Right renal cortex interstitium (tissue), 3 donors: ENCODE measurements around the gene KAZN. TPM values are rescaled to one million over a fixed set of nuclear protein-coding genes. Genes with fewer than 3 reads are reported as not detected.

Experiments used
- DNase-seq, 3 donors: peaks; one replicate each; pipeline ENCODE4 v3.0.0-alpha.2; 2013; ENCODE audit warnings: low read depth in 3 of 3, low spot score in 2 of 3
- polyA plus RNA-seq, 3 donors: library from polyadenylated mRNA; unstranded; fragments of 120-200 nt; gene quantifications; one replicate each; pipeline ENCODE4 v1.2.1, GENCODE V29; 2013; ENCODE audit not compliant: insufficient read length in 3 of 3

Gene KAZN
- polyA plus RNA-seq, 3 donors, result 31.1 to 37.0 (median 31.5) TPM

DNA sequence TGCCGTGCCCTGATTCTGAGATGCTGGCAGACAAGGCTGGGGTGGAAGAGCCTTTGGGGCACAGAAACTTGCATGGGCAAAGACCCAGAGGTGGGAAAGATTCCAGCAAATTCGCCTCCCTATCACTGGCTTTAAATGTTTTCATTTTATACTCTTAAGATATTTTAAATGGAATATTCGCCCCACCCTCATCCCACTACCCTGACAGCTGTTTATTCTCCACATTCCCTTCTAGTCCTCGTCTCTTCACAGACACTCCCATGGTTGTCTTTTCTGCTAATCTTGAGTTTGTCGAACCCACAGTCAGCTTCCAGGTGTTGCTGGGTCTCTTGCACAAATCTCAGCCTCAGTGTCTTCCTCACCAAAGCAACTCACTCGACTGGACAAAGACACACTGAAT is 245.0 kb downstream of the KAZN start:
- DNase-seq, result no peak

DNA sequence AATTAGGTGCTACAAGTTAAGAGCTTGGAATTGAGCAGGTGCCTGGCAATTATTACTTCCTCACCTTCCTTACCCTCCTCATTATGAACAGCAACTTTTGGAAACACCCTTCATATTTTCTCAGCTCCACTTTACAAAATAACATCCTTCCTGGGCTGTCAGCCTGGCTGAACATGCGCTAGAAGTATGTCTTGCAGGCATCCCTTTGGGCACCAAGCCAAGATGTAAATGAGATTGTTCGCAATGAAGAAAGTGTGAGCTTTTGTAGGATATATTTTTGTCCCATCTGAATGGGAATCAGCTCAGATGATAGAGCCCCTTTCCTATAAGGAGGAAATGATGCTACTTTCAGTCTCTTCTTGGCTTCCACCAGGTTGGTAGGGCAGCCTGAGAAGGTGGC is 245.9 kb downstream of the KAZN start:
- no peak for DNase-seq

DNA sequence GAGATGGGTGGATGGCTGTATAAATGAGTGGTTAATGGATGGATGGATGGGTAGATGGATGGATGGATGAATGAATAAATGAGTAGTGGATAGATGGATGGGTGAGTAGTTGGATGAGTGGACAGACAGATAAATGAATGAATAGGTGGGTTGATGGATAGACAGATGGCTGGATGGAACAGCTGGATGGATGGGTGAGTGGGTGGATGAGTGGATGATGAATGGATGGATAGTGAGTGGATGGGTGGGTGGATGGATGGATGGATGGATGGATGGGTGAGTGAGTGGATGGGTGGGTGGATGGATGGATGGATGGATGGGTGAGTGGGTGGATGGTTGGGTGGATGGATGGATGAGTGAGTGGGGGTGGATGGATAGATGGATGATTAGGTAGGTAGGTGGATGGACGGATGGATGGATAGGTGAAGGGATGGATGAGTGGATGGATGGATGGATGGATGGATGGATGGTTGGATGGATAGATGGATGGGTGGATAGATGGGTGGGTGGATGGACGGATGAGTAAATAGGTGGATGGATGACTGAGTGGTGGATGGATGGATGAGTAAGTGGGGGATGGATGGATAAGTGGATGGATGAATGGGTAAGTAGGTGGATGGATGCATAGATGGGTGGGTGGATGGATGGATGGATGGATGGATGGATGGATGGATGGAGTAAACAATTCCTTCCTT is 246.6 kb downstream of the KAZN start:
- no peak for DNase-seq

DNA sequence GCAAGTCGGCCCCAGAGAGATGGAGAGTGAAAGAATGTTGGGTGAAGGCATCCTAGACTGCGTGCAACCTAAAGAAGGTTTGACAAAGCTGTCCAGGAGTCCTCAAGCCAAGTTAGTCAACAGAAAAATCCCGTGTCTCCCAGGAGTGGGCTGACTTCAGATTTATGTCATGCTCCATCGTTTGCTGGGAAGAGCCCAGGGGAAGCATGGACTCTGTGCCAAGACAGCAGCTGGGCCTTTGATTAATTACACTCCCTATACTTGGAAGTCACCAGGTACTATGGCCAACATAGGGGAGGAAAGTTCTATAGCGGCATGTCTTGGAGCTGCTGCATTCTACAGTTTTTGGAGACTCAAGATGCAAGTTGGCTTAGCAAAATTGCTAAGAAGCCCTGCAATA is 247.4 kb downstream of the KAZN start:
- DNase-seq, result no peak

- DNase-seq, result no peak
Observed at GRCh38 chr1:14846688-14847087, 248.2 kb downstream of the KAZN start.

- DNase-seq, result no peak
Observed at GRCh38 chr1:14848203-14848602, 249.7 kb downstream of the KAZN start.

DNA sequence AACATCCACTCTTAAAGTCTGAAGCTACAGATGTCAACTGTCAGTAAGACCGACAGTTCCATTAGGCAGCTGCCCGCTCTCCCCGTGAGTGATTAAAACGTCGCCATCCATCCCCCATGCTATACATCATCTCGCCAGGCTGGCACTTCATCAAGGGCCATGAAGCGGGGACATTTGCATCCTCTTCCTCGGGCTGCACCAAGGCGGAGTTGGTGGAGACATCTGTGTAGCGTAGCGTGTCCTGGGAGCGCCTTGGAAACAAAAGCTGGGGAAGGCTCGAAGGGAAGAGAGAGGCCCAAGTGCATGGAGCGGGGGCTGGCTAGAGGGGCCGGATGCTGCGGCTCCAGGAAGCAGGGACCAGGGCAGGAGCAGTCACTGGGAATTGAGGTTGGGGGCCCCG is 250.1 kb downstream of the KAZN start:
- peak; percentile 31 to 56 (median 48) for DNase-seq

DNA sequence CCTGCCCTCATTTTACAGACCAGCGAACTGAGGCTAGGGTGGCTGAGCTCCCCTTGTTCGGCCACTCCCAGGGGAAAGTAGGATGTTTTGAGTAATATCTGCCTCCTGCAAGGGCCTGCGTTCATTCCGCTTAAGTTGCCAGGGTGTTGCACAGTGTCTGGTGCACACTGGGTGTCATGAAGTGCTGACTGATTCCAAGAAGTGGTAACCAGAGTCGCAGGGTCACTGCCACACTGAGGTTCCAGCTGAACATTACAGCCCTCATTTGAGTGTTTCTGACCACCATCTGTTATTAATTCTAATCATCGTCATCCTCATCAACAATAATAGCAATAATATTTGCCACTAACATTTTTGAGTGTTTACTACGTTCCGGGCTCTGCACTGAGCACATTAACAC is 250.6 kb downstream of the KAZN start:
- no peak for DNase-seq

GRCh38 chr1:14850563-14850962 is 252.1 kb downstream of the KAZN start:
- DNase-seq, result no peak

DNA sequence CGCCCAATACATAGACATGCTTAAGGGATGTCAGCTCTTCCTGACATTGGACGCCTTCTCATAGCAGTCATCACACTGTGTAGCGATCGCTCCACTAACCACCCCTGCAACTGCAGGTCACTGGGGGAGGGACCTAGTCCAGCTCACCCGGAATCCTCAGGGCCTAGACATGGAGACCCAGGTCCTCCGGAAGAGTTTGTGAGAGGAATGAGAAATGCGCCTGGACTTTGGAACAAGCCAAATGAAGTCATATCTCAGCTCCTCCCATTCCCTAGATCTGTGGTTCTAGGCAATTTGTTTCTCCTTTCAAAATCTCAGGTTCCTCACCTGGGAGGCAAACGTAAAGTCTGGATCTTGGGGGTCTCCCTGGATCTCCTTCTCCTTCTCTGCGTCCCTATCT is 253.3 kb downstream of the KAZN start:
- DNase-seq, result no peak

DNA sequence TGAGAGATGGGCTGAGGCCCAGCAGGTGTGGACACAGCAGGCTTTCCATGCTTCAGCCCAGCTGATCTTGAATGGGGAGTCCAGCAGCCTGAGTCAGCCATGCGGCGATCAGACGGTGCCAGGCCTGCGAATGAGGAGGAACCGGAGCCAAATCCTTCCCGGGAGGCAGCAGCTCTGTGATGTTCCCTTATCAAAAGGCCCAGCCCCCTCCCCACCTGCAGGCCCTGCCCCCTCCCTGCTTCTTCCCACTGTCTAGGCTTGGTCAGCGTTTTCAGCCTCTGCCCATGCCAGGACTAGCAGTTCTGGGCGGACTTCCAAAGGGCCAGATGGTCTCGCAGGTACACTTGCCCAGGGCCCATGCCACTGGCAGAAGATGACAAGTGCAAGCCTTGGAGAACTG is 253.8 kb downstream of the KAZN start:
- no peak for DNase-seq

DNA sequence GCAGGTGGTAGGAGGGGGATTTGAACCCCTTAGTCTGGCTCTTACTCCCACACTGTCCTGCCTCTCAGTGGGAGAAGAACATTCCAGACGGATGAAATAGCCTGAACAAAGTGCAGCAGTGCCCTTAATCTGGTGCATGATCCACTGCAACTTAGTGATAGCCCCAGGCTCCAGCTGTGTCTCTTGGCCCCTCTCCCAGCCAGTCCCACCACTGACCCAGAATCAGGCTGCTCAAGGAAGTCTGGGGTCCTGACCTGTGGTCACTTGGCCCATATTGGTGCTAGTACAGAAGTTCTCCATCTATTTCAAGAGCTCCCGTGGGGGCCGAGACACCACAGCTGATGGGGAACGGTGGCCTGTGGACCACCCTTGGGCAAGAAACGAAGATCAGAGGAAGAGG is 255.0 kb downstream of the KAZN start:
- no peak for DNase-seq

DNA sequence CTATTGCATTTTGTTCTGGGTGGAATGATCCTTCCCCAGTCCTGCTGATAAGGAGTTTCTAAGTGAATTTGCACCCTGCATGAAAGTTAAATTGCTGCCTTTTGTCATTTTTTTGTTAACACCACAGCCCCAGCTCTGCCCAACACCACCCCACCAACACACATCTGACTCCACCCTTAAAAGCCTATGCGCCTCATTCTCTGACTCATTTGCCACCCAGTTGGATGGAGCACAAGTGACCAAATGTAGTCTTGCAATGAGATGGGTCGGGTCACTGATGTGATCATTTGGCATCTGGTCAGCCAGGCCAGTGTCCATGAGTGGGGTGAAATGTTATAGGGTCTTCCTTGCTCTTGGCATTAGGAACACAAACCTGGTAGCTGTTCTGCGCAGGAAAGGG is 256.8 kb downstream of the KAZN start:
- DNase-seq, result no peak

DNA sequence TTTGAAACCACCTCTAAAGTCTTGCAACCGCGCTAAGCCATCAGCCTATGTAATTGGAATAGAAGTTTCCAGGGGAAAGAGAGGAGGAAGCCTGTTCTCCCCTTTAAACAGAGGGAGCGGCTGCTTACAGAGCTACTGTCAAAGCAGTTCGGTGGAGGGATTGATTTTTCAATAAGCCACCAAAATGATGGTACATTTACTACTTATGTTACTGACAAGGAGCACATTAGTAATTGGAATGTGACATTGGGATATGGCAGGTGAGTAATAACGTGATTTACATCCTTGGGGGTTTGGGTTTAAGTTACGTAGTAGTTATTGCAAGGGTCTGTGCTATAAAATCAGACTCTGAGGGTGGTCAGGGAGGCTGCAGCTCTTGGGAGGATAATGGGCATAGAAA is 257.3 kb downstream of the KAZN start:
- DNase-seq, result no peak

GRCh38 chr1:14857436-14858195 is 259.1 kb downstream of the KAZN start:
- DNase-seq, result no peak

DNA sequence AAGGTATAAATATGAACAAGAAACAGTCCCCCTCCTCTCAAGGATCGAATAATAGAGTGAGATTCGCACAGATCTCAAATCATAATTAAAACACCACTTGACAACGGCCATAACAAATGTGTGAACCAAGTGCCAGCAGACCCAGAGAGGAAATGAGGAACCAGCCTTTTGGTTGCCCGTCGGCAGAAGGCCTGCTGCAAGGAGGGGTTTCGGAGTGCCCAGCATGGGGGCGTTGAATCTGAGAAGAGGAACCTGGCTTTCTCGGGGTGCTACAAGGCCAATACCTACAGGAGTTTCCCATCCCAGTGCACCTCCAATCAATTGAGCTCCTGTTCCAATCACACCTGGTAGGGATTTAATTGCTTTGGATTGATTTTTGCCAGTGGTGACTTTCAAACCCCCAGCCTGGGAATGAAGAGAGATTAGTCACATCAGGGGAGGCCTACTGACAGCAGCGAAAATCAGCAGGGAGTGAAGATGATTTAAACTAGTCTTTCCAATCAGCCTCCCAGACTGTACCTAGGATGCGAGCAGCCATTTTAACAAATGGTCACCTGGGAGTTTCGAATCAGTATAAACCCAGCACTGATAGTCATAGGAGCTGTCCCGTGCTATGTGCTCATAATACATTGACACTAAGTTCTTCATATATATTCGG is 263.8 kb downstream of the KAZN start:
- no peak for DNase-seq

GRCh38 chr1:14865106-14865505 is 266.6 kb downstream of the KAZN start:
- no peak for DNase-seq

GRCh38 chr1:14866911-14867612 is 268.6 kb downstream of the KAZN start:
- DNase-seq, result no peak

GRCh38 chr1:14869187-14869586 is 270.7 kb downstream of the KAZN start:
- DNase-seq, result no peak

DNA sequence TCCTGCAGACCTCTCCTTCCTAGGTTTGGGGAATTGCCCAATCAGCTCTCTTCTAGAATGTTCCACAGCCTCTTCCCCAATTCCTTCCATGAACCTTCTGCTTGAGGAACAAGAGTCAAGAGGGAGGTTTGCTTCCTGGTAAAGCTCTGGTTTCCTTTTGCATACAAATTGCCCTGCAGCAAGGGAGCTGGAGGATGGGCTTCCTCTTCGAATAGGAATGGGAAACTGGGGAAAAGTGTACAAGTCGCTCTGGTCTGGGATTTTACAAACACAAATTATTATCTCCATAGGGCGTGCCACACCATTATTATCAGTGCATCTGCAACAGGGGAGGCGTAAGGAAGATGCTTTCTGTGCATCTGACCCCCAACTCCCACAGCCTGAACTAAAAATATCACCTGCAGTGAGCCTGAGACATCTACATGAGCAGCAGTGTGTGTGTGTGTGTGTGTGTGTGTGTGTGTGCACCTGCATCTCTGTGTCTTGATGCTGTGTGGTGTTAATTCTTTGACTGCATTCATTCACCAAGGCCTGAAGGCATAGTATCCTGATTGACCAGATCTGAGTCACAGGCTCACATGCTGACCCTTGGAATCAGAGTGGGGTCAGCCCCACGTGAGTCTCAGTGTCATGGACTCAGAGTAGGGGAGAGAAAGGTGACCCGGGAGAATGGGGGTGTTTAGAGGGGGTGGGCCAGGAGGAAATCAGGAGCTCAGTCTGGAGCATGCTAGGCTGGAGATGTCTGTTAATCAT is 272.9 kb downstream of the KAZN start:
- DNase-seq, result no peak

GRCh38 chr1:14872762-14873161 is 274.3 kb downstream of the KAZN start:
- DNase-seq, result no peak
